Measurements from ENCODE around the gene MALRD1.

MALRD1 gene

DNA sequence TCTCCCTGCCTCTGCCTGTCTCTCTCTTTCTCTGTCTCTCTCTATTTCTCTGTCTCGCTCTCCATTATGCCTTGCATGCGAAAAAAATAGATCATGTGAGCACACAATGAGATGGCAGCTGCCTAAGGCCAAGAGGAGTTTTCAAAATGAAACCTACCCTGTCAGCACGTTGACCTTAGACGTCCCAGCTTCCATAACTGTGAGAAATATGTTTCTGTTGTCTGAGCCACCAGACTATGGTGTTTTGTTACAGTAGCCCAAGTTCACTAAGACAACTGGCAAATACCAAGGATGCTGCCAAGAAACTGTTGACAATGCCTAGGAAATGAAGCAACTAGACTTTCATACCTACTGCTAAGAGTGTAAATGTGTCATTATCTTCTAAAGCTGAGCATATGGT is 697.1 kb downstream of the MALRD1 start:
- in situ Hi-C loops (cut with HindIII; ENCODE audit: low sequenced_read_pairs), result no loop called here

DNA sequence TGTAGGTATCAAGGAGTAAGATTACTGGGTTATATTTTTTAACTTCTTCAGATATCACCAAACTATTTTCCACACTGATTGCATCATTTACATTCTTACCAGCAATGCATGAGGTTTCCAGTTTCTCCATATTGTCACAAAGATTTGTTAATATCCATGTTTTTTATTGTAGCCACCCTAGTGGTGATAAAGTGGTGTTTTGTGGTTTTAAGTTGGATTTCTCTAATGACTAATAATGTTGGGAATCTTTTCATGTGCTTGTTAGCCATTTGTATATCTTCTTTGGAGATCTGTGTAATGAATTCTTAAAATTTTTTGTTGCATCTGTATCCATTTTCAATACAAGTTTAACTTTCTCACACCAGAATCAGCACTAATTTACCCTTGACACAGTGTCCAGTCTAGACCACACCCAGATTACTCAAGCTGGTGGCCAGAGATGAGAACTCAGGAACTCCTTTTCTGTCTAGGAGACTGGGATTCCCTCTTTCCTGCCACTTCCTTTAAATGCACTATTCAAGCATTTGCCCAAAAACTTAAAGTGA is 700.7 kb downstream of the MALRD1 start:
- peak; percentile 20 for DNase-seq (ENCODE audit: low read depth)
- in situ Hi-C loops (cut with HindIII; ENCODE audit: low sequenced_read_pairs), result no loop called here

More for the DNA sequence above, 697.1 kb downstream of the MALRD1 start:
- H3K4me3 ChIP-seq (ENCODE audit: low read depth, low read length), result no peak overlapping the region
- TF ChIP-seq, protein P1, sequence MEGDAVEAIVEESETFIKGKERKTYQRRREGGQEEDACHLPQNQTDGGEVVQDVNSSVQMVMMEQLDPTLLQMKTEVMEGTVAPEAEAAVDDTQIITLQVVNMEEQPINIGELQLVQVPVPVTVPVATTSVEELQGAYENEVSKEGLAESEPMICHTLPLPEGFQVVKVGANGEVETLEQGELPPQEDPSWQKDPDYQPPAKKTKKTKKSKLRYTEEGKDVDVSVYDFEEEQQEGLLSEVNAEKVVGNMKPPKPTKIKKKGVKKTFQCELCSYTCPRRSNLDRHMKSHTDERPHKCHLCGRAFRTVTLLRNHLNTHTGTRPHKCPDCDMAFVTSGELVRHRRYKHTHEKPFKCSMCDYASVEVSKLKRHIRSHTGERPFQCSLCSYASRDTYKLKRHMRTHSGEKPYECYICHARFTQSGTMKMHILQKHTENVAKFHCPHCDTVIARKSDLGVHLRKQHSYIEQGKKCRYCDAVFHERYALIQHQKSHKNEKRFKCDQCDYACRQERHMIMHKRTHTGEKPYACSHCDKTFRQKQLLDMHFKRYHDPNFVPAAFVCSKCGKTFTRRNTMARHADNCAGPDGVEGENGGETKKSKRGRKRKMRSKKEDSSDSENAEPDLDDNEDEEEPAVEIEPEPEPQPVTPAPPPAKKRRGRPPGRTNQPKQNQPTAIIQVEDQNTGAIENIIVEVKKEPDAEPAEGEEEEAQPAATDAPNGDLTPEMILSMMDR (IDR thresholded peaks at IDR 0.05; ENCODE audit: low read depth, low read length, missing control alignments), result no peak
- no peak for DNase-seq (ENCODE audit: low read depth)

DNA sequence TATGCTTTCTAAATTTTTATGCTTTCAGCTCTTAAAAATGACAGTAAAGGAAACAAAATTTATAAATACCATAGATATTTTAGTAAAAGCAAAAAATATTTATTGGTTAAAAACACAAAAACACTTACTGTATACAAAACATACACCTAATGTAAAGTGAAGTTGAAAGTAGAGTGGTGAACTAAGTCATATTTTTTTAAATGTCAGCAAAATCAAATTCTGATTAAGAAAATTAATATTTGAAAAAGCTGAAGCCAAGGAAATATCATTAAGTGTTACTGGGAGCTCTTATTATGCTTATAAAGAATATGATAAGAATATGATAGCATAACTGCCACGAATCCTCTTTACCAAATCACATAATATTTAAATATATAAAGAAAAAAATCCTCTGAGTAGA is 702.4 kb downstream of the MALRD1 start:
- in situ Hi-C loops (cut with HindIII; ENCODE audit: low sequenced_read_pairs), result no loop called here
- no peak overlapping the region for H3K4me3 ChIP-seq (ENCODE audit: low read depth, low read length)
- TF ChIP-seq, protein P1 (IDR thresholded peaks at IDR 0.05; ENCODE audit: low read depth, low read length, missing control alignments), result no peak
- DNase-seq (ENCODE audit: low read depth), result no peak

More for the DNA sequence above, 700.7 kb downstream of the MALRD1 start:
- no peak overlapping the region for H3K4me3 ChIP-seq (ENCODE audit: low read depth, low read length)
- TF ChIP-seq, protein P1 (IDR thresholded peaks at IDR 0.05; ENCODE audit: low read depth, low read length, missing control alignments), result no peak

DNA sequence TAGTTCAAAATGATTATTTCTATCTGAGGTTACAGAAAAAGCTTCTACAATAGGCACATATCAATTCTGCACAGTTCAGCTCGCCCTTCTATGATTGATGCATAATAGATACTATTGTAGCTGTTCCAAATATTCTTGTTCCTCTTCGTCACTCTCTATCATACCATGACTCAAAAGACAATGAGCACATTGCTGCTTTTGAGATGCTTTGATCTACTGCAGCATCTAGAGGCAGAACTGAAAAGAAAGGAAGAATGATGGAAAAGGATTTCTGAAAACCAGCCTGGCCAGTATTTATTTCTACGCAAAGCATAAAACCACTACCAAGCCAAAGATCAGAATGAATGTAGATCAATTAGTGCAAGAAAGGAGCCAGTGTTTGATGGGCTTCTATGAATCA is 708.3 kb downstream of the MALRD1 start:
- TF ChIP-seq, protein P1 (IDR thresholded peaks at IDR 0.05; ENCODE audit: low read depth, low read length, missing control alignments), result no peak
- in situ Hi-C loops (cut with HindIII; ENCODE audit: low sequenced_read_pairs), result no loop called here

DNA sequence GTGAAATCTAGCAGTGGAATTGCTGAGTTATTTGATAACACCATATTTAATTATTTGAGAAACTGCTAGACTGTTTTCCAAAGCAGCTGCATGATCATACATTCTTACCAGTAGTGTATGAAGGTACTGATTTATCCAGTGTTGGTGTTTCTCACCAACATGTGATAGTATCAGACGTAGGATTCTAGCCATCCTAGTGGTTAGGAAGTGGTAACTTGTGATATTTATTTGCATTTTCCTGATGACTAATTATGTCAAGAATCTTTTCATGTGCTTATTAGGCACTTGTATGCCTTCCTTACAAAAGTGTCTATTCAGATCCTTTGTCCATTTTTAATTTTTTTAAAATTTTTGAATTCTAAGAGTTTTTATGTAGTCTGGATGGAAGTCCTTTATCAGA is 713.4 kb downstream of the MALRD1 start:
- DNase-seq (ENCODE audit: low read depth), result no peak
- in situ Hi-C loops (cut with HindIII; ENCODE audit: low sequenced_read_pairs), result no loop called here
- TF ChIP-seq, protein P1 (IDR thresholded peaks at IDR 0.05; ENCODE audit: low read depth, low read length, missing control alignments), result no peak
- H3K4me3 ChIP-seq (ENCODE audit: low read depth, low read length), result no peak overlapping the region

More for the DNA sequence above, 708.3 kb downstream of the MALRD1 start:
- no peak for DNase-seq (ENCODE audit: low read depth)
- H3K4me3 ChIP-seq (ENCODE audit: low read depth, low read length), result no peak overlapping the region

DNA sequence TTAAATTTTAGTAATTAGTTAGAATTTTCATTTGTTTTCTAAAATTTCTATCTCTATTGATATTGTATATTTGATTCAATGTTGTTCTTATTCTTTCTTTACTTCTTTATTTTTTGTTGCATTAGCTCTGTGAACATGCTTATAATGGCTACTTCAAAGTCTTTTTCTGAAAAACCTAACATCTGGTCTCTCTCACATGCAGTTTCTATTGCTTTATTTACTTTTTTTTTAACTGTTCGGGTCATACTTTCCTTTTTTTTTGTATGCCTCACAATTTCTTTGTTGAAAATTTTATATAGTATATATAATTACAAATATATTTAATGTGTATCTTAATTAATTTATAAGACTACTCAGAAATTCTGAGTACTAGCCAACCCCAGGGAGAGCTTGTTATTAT is 715.5 kb downstream of the MALRD1 start:
- no peak overlapping the region for H3K4me3 ChIP-seq (ENCODE audit: low read depth, low read length)
- in situ Hi-C loops (cut with HindIII; ENCODE audit: low sequenced_read_pairs), result no loop called here
- no peak for DNase-seq (ENCODE audit: low read depth)
- TF ChIP-seq, protein P1 (IDR thresholded peaks at IDR 0.05; ENCODE audit: low read depth, low read length, missing control alignments), result no peak
